Right lobe of liver (tissue), 6 donors: ENCODE results near the gene ARHGAP29. TPM values are rescaled to one million over a fixed set of nuclear protein-coding genes. Genes with fewer than 3 reads are reported as not detected.
A peak's percentile ranks its signal among the peaks of the same experiment; 100 is the strongest.

Experiments used
- ATAC-seq, 4 donors: fragments of 200-7000 bp; cut with Tn5 transposase; one replicate each; pipeline ENCODE4 v1.9.1; 2020; ENCODE audit warnings: mild to moderate bottlenecking in 4 of 4, moderate library complexity in 4 of 4
- DNase-seq, 3 donors: peaks; one replicate each; pipeline ENCODE4 v3.0.0-alpha.2; 2020
- H3K27ac ChIP-seq, 3 donors: fragments of 200-600 bp; one replicate each; pipeline ENCODE4 v1.8.0; 2022
- H3K27me3 ChIP-seq, 2 donors: fragments of 200-600 bp; one replicate each; pipeline ENCODE4 v1.8.0; 2022
- H3K36me3 ChIP-seq, 4 donors: fragments of 200-600 bp; sonication (generic) in 1 of 4; one replicate each; pipeline versions ENCODE4 v1.5.1 to v1.8.0; 2017 to 2022; ENCODE audit warnings: control low read depth in 1 of 4
- H3K4me1 ChIP-seq, 4 donors: fragments of 200-600 bp; sonication (generic) in 1 of 4; one replicate each; pipeline versions ENCODE4 v1.5.1 to v1.8.0; 2017 to 2022; ENCODE audit warnings: control low read depth in 1 of 4
- H3K4me3 ChIP-seq, 3 donors: fragments of 200-600 bp; one replicate each; pipeline ENCODE4 v1.8.0; 2022
- H3K9me3 ChIP-seq, 4 donors: fragments of 200-600 bp; sonication (generic) in 1 of 4; one replicate each; pipeline versions ENCODE4 v1.5.1 to v1.8.0; 2017 to 2022; ENCODE audit warnings: control low read depth in 1 of 4
- CTCF ChIP-seq, 4 donors: fragments of 200-600 bp in 3 of 4; fragments of 450-650 bp in 1 of 4; IDR thresholded peaks; one replicate each; pipeline versions ENCODE4 v1.5.1 to v1.8.0; 2016 to 2022; ENCODE audit warnings: antibody characterized with exemption in 4 of 4, mild to moderate bottlenecking in 2 of 4
- POLR2A ChIP-seq: fragments of 450-650 bp; IDR thresholded peaks from one replicate; pipeline ENCODE4 v1.6.1; 2017; ENCODE audit warnings: antibody characterized with exemption, mild to moderate bottlenecking
- WGBS: methylation state at CpG from one replicate; pipeline ENCODE4 v1.1.6; 2018; ENCODE audit warnings: low coverage, low lambda C conversion rate; ENCODE audit not compliant: insufficient coverage; ENCODE audit errors: missing lambda C conversion rate; 5-methylcytosine and 5-hydroxymethylcytosine counted together
- intact Hi-C, 2 donors: fragments of 100-400 bp; cut with DNase I; formaldehyde crosslinking; loops; one replicate each; pipeline versions ENCODE4 v1.11.2 to v1.14.1; 2022
- total RNA-seq, 6 experiments: library from RNA; depleted of rRNA in 2 of 6; stranded (reverse); fragments of >200 nt in 2 of 6; fragmentation: NEBNext Ultra II Directional in 3 of 6; extraction: Animal tissue kit (Norgen Biotek cat#: 25700) in 3 of 6; gene quantifications; one replicate each; pipeline versions ENCODE4 v1.1.0 to v1.2.4, GENCODE V29; 2016 to 2023
- donor health status: DM: no; HTN: yes; CAD: no.
- donor health status: DM: no; HTN: no; CAD: no.
- donor health status: DM: no; HTN: no; CAD: no.
- donor health status: DM: no; HTN: yes; CAD: no.
- donor health status: DM: no; HTN: yes; CAD: no.

The ARHGAP29 gene
- total RNA-seq, 6 experiments from 2014 or later, result 15.1 to 28.9 (median 21.1) TPM

- H3K4me3 ChIP-seq, result no peak overlapping the region
- H3K9me3 ChIP-seq, result no peaks in the 10 kb centered on the region
- H3K27ac ChIP-seq, result no peak overlapping the region
- no peaks in the 10 kb centered on the region for H3K4me1 ChIP-seq
- no peak for DNase-seq
- no peaks in the 10 kb centered on the region for H3K36me3 ChIP-seq
- H3K27me3 ChIP-seq, result no peaks in the 10 kb centered on the region
- ATAC-seq, result peak in 2 of 4 donors; percentile 33 to 36
- WGBS, result 59% methylated on average over 2 of the region's 2 CpGs
- intact Hi-C loops, result no loop called here
- TF ChIP-seq POLR2A, result no peak
- no peak for TF ChIP-seq CTCF (IDR thresholded peaks at IDR 0.05)
These were observed 28.5 kb upstream of the ARHGAP29 start for GRCh38 chr1:94265906-94266305.

- ATAC-seq, result no peak
- 53% methylated on average over 3 of the region's 3 CpGs for WGBS
- Histone ChIP-seq H3K9me3 (no peaks in the 10 kb centered on the region), H3K4me3 (no peak overlapping the region), H3K27me3 (no peaks in the 10 kb centered on the region), H3K27ac (no peak overlapping the region), H3K36me3 (no peaks in the 10 kb centered on the region), H3K4me1 (no peaks in the 10 kb centered on the region)
- no peak for TF ChIP-seq POLR2A
- TF ChIP-seq CTCF (IDR thresholded peaks at IDR 0.05), result no peak
- no peak for DNase-seq
- intact Hi-C loops, result no loop called here
These were observed 27.6 kb upstream of the ARHGAP29 start for GRCh38 chr1:94265011-94265422.

GRCh38 chr1:94260635-94261387, 23.4 kb upstream of the ARHGAP29 start:
- Histone ChIP-seq H3K9me3 (no peaks in the 10 kb centered on the region), H3K4me1 (peaks cover 0 to 15% (median 6%) of the 10 kb centered on the region in 4 donors), H3K27me3 (no peaks in the 10 kb centered on the region), H3K4me3 (no peak overlapping the region), H3K27ac (no peak overlapping the region), H3K36me3 (no peaks in the 10 kb centered on the region)
- TF ChIP-seq CTCF (IDR thresholded peaks at IDR 0.05) (no peak), POLR2A (no peak)
- DNase-seq (no peak), ATAC-seq (no peak)
- intact Hi-C loops, result no loop called here
- 90% methylated on average over 2 of the region's 2 CpGs for WGBS

GRCh38 chr1:94259635-94260289, 22.4 kb upstream of the ARHGAP29 start:
- DNase-seq (no peak), ATAC-seq (peak in 2 of 4 donors; percentile 6 to 53)
- WGBS, result 62% methylated on average over 6 of the region's 7 CpGs
- peaks cover 0 to 15% (median 6%) of the 10 kb centered on the region in 4 donors for H3K4me1 ChIP-seq
- TF ChIP-seq CTCF (IDR thresholded peaks at IDR 0.05), result no peak
- TF ChIP-seq POLR2A, result no peak
- intact Hi-C loops, result no loop called here
- H3K4me3 ChIP-seq, result no peak overlapping the region
- H3K36me3 ChIP-seq, result no peaks in the 10 kb centered on the region
- H3K9me3 ChIP-seq, result no peaks in the 10 kb centered on the region
- no peak overlapping the region for H3K27ac ChIP-seq
- H3K27me3 ChIP-seq, result no peaks in the 10 kb centered on the region
